ENCODE data around the gene CNNM4. TPM values are rescaled to one million over a fixed set of nuclear protein-coding genes. Genes with fewer than 3 reads are reported as not detected.
A peak's percentile ranks its signal among the peaks of the same experiment; 100 is the strongest.

CNNM4 gene
- total and polyA plus RNA-seq, 4 donors: 0.82 to 2.3 (median 2.1) TPM

GRCh38 chr2:96816836-96817702 is 56.4 kb downstream of the CNNM4 start:
- Histone ChIP-seq H3K4me1 (ENCODE audit: control insufficient read depth in 4 of 4, insufficient read depth in 4 of 4, low read length in 3 of 4) (peaks cover 22 to 58% (median 53%) of the 10 kb centered on the region in 4 donors), H3K36me3 (ENCODE audit: control insufficient read depth in 4 of 4, insufficient read depth in 3 of 4, low read depth in 1 of 4, low read length in 3 of 4) (no peaks in the 10 kb centered on the region), H3K27me3 (ENCODE audit: control insufficient read depth in 4 of 4, insufficient read depth in 4 of 4, low read length in 3 of 4) (no peaks in the 10 kb centered on the region), H3K27ac (ENCODE audit: low read depth in 1 of 2, low read length in 2 of 2) (peak overlapping the region in 1 of 2 donors; percentile 11), H3K4me3 (ENCODE audit: low read depth in 1 of 3, low read length in 3 of 3) (peak overlapping the region; percentile 30 to 85 (median 83)), H3K9me3 (ENCODE audit: control insufficient read depth in 4 of 4, low read length in 3 of 4) (no peaks in the 10 kb centered on the region), H3K9ac (ENCODE audit: low read depth in 1 of 2, low read length in 2 of 2) (peak overlapping the region in 1 of 2 donors; percentile 51)
- 1% methylated on average over 89 of the region's 89 CpGs for WGBS
- TF ChIP-seq ATF3 (IDR thresholded peaks at IDR 0.05) (no peak), TAF1 (conservative IDR thresholded peaks at IDR 0.05) (no peak), NR2F2 (IDR thresholded peaks at IDR 0.05) (no peak)
- no peak for DNase-seq (ENCODE audit: low spot score)

- WGBS: 31% methylated on average over 8 of the region's 8 CpGs
Observed at GRCh38 chr2:96817882-96818281, 57.2 kb downstream of the CNNM4 start.

More at GRCh38 chr2:96817882-96818281, 57.2 kb downstream of the CNNM4 start:
- H3K27me3 ChIP-seq (ENCODE audit: control insufficient read depth in 4 of 4, insufficient read depth in 4 of 4, low read length in 3 of 4): no peaks in the 10 kb centered on the region
- H3K9me3 ChIP-seq (ENCODE audit: control insufficient read depth in 4 of 4, low read length in 3 of 4): no peaks in the 10 kb centered on the region
- no peak for DNase-seq (ENCODE audit: low spot score)
- H3K36me3 ChIP-seq (ENCODE audit: control insufficient read depth in 4 of 4, insufficient read depth in 3 of 4, low read depth in 1 of 4, low read length in 3 of 4): no peaks in the 10 kb centered on the region
- H3K4me3 ChIP-seq (ENCODE audit: low read depth in 1 of 3, low read length in 3 of 3): peak overlapping the region; percentile 30 to 85 (median 83)
- peaks cover 22 to 63% (median 56%) of the 10 kb centered on the region in 4 donors for H3K4me1 ChIP-seq (ENCODE audit: control insufficient read depth in 4 of 4, insufficient read depth in 4 of 4, low read length in 3 of 4)
- no peak overlapping the region for H3K27ac ChIP-seq (ENCODE audit: low read depth in 1 of 2, low read length in 2 of 2)
- no peak overlapping the region for H3K9ac ChIP-seq (ENCODE audit: low read depth in 1 of 2, low read length in 2 of 2)
- no peak for TF ChIP-seq NR2F2 (IDR thresholded peaks at IDR 0.05)
- no peak for TF ChIP-seq TAF1 (conservative IDR thresholded peaks at IDR 0.05)
- TF ChIP-seq EGR1 (IDR thresholded peaks at IDR 0.05; ENCODE audit: low read depth in 2 of 2): no peak
- TF ChIP-seq FOXA2 (IDR thresholded peaks at IDR 0.05): no peak
- TF ChIP-seq ZBTB33 (IDR thresholded peaks at IDR 0.05): no peak
- TF ChIP-seq FOXA1 (IDR thresholded peaks at IDR 0.05): no peak
- no peak for TF ChIP-seq JUND (IDR thresholded peaks at IDR 0.05)
- no peak for TF ChIP-seq CTCF (IDR thresholded peaks at IDR 0.05; ENCODE audit: low read depth, low read length, missing input control)
- no peak for TF ChIP-seq RAD21 (IDR thresholded peaks at IDR 0.05)
- TF ChIP-seq MAX (IDR thresholded peaks at IDR 0.05): no peak
- no peak for TF ChIP-seq YY1 (IDR thresholded peaks at IDR 0.05)
- TF ChIP-seq GABPA (IDR thresholded peaks at IDR 0.05 in 1 of 2, conservative IDR thresholded peaks at IDR 0.05 in 1 of 2): no peak
- no peak for TF ChIP-seq HNF4A (conservative IDR thresholded peaks at IDR 0.05)
- no peak for TF ChIP-seq RXRA (IDR thresholded peaks at IDR 0.05)
- TF ChIP-seq REST (IDR thresholded peaks at IDR 0.05): no peak
- no peak for TF ChIP-seq HNF4G (IDR thresholded peaks at IDR 0.05)
- TF ChIP-seq ATF3 (IDR thresholded peaks at IDR 0.05): no peak
- no peak for TF ChIP-seq SP1 (IDR thresholded peaks at IDR 0.05)
